PC-3 (cell line): Measurements from ENCODE around the gene PLCD1.

Experiments
- CTCF ChIP-seq: fragments of 300-600 bp; sonication (generic); conservative IDR thresholded peaks from 2 replicates; pipeline ENCODE4 v1.5.1; 2017; ENCODE audit warnings: antibody characterized with exemption, low read depth, mild to moderate bottlenecking, low read length
- EZH2 ChIP-seq: fragments of 300-600 bp; sonication (generic); IDR thresholded peaks from one replicate; pipeline ENCODE4 v1.6.1; 2017; ENCODE audit warnings: antibody characterized with exemption, mild to moderate bottlenecking, low read length; ENCODE audit not compliant: unreplicated experiment

GRCh38 chr3:38039101-38039898 lies 9.9 kb upstream of the PLCD1 start, which contains the start of gene DLEC1:
- TF ChIP-seq CTCF (no peak), EZH2 (no peak)
